ENCODE data around the gene OR6C74.

DNA sequence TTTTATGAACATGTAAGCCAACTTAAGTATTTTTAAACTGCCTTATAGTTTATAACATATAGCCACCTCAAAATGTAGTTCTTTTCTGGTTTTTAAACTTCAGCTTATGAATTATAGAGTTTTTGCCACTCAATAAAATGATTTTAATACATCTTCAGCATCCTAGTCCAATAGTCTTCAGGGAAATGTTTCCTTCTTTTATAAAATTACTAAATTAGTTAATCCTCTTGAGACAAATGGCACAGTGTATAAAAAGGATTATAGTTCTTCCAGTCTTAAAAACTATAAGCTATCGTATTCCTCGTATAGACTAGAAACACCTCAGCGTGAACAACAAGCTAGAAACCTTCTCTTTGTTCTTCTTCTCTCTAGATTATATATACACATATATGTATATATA lies at the start of gene OR6C74:
- TF ChIP-seq YY1 (IDR thresholded peaks at IDR 0.05; ENCODE audit: insufficient read depth, insufficient read length) (no peak), SUZ12 (IDR thresholded peaks at IDR 0.05; ENCODE audit: extremely low read depth, insufficient read depth, insufficient read length) (no peak)

All from NT2/D1 (cell line).